SHP77 treated with DMSO at 0.1 percent for 48 hours (cell line): ENCODE data around the gene ZNF358.

Experiments
- DNase-seq: peaks from one replicate; lab custom pipeline; 2025; lab: John Stamatoyannopoulos, UW

Gene ZNF358

DNA sequence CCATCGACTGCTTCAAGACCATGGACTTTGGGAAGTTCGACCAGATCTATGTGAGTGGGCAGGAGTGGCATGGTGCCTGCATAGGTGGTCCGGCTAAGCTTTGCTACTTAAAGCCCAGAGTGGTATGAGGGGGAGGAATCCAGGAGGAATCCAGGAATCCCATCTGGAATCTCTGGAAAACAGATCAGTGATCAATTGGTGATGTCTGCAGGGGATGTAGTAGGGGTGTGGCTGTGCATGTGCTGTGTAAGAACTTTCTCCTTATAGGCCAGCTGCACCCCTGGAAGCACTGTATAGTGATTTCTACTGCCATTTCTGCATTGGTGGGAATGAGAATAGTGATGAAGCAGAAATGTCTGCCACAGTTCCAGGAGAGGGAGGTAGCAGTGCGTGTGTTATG is 43.2 kb downstream of the ZNF358 start:
- DNase-seq: no peak

DNA sequence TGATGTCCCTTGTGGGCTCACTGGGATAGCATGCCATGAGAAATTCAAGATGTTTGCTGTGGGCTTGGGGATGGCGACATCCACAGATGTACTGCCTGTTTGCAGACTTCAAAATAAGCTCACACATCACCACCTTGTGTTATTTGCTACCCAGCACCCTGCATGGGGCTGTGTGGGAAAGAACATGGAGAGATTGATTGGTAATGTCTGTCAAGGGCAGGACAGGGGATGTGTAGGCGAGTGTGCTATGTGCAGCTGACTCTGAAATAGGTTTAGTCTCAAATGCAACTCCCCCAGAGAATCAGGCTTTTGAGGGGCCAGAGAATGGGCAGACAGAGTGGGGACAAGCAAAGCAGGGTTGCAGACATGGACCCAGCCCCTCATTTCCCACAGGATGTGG is 44.4 kb downstream of the ZNF358 start:
- DNase-seq: no peak

DNA sequence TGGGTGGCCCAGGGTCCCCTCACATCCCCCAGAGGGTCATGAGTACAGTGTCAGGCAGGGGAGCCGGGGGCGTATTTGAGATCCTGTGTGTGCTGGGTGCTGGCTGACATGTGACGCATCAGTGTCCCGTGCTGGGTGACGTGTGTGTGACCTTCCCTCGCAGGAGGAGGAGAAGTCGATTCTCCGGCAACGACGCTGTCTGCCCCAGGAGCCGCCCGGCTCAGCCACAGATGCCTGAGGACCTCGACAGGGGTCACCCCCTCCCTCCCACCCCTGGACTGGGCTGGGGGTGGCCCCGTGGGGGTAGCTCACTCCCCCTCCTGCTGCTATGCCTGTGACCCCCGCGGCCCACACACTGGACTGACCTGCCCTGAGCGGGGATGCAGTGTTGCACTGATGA is 45.4 kb downstream of the ZNF358 start:
- no peak for DNase-seq

DNA sequence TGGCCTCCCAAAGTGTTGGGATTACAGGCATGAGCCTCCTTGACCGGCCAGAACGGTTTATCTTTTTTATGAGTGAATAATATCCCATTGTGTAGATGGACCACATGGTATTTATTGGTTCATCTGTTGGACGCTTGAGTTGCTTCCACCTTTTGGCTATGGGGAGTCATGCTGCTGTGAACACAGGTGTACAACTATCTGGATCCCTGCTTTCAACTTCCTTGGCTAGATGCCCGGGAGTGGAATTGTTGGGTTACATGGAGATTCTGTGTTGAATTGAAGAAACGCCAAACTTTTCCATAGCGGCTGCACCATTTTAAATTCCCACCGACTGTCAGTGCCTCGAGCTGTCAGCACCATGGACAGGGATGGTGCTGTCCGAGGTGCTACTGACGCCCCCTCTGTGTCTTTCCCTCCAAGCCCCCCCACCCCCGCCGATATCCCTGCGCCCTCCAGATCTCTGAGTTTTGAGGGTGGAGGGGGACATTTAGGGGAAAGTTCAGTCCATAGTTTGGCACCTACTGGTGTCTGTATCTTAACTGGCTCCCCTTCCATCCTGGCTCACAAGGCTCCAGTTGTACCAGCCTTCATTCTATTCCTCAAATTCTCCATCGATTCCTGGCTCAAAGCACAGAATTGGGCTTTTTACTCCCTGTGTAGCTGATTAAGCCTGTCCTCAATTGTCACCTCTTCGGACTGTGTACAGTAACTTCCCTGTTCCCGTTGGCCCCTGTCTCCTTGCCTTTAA is 46.9 kb downstream of the ZNF358 start:
- no peak for DNase-seq

DNA sequence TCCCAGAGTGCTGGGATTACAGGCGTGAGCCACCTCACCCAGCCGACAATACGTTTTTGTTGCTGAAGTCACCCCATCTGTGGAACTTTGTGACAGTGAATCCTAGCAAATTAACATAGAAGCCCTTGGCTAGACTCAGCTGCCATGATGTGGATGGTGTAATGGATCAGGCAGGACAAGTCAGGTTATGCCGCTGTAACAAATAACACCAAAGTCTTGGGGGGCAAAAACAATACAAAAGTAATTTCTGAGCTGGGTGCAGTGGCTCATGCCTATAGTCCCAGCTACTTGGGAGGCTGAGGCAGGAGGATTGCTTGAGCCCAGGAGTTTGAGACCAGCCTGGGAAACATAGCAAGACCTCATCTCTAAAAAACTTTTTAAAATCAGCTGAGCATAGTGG is 49.0 kb downstream of the ZNF358 start:
- DNase-seq: no peak

DNA sequence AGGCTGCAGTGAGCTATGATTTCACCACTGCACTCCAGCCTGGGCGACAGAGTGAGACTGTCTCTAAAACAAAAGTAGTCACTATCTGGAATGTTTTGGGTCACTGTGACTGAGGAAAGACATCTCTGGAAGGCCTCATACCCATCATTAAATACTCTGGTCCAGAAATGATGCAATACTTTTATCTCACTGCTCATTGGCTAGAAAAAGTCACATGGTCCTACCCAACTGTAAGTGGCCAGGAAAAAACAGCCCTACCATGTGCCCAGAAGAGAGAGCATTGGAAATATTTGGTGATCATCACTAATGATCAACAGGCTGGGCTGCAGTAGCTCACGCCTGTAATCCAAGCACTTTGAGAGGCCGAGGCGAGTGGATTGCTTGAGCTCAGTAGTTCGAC is 49.4 kb downstream of the ZNF358 start:
- DNase-seq: no peak
